Caco-2 (cell line): ENCODE measurements around the gene GRIPAP1. TPM values are rescaled to one million over a fixed set of nuclear protein-coding genes. Genes with fewer than 3 reads are reported as not detected.

Experiments used
- BruUV-seq: library from RNA; stranded (reverse); fragments of 400-500 nt; replicated peaks from 2 replicates; lab custom pipeline; 2021; lab: Mats Ljungman, UMichigan
- CTCF ChIA-PET: fragments of 300-600 bp; sonication (Branson Sonifier 250); formaldehyde crosslinking; loops from one replicate; lab custom pipeline; 2022; ENCODE audit warnings: antibody characterized with exemption; lab: Charles Lee
- POLR2A ChIA-PET: fragments of 300-600 bp; sonication (Branson Sonifier 250); formaldehyde crosslinking; loops from one replicate; lab custom pipeline; 2022; ENCODE audit warnings: antibody characterized with exemption; lab: Charles Lee
- DNase-seq, 2 experiments: peaks; one replicate each; pipeline versions ENCODE4 v3.0.0 to v3.0.0-alpha.2; 2020 to 2022
- H3K27me3 ChIP-seq: replicated peaks from 2 replicates; pipeline ENCODE4 v1.6.0; 2011; ENCODE audit warnings: low read length; ENCODE audit not compliant: control insufficient read depth, insufficient read depth
- H3K36me3 ChIP-seq: 2 replicates; pipeline ENCODE4 v1.5.1; 2011; ENCODE audit warnings: low read length; ENCODE audit not compliant: control insufficient read depth, insufficient read depth
- H3K4me1 ChIP-seq: fragments of 250-450 bp; sonication (Bioruptor Pico); 2 replicates; pipeline ENCODE4 v1.5.1; 2020; ENCODE audit warnings: mild to moderate bottlenecking
- H3K4me3 ChIP-seq: 2 replicates; pipeline ENCODE4 v1.5.1; 2011; ENCODE audit warnings: low read depth, mild to moderate bottlenecking, control low read depth, low read length
- H3K9me3 ChIP-seq: fragments of 250-450 bp; sonication (Bioruptor Pico); 2 replicates; pipeline ENCODE4 v1.5.1; 2020; ENCODE audit warnings: mild to moderate bottlenecking, moderate library complexity
- H3K27ac Mint-ChIP-seq: one replicate; pipeline ENCODE4 v1.8.0; 2022; ENCODE audit warnings: mixed read lengths; ENCODE audit not compliant: unreplicated experiment
- H3K27me3 Mint-ChIP-seq: one replicate; pipeline ENCODE4 v1.8.0; 2022; ENCODE audit warnings: mixed read lengths; ENCODE audit not compliant: insufficient read depth, unreplicated experiment
- H3K36me3 Mint-ChIP-seq: one replicate; pipeline ENCODE4 v1.8.0; 2022; ENCODE audit warnings: mild to moderate bottlenecking, mixed read lengths; ENCODE audit not compliant: insufficient read depth, unreplicated experiment
- H3K4me1 Mint-ChIP-seq: one replicate; pipeline ENCODE4 v1.8.0; 2022; ENCODE audit warnings: low read depth, mixed read lengths; ENCODE audit not compliant: unreplicated experiment
- H3K4me3 Mint-ChIP-seq: one replicate; pipeline ENCODE4 v1.8.0; 2022; ENCODE audit warnings: mild to moderate bottlenecking, moderate library complexity, mixed read lengths; ENCODE audit not compliant: unreplicated experiment
- H3K9me3 Mint-ChIP-seq: one replicate; pipeline ENCODE4 v1.8.0; 2022; ENCODE audit warnings: mixed read lengths; ENCODE audit not compliant: unreplicated experiment
- intact Hi-C: fragments of 100-400 bp; cut with micrococcal nuclease; formaldehyde crosslinking; loops from one replicate; pipeline ENCODE4 v1.10.0; 2022; ENCODE audit not compliant: unreplicated experiment
- total RNA-seq: library from RNA; stranded (reverse); gene quantifications from 2 replicates; pipeline ENCODE4 v1.2.3, GENCODE V29; 2022
- TF ChIP-seq, protein P1 (sequence below), 2 experiments: fragments of 200-600 bp in 1 of 2; IDR thresholded peaks; 1 replicate in 1 of 2; 2 replicates in 1 of 2; pipeline versions ENCODE4 v1.5.1 to v1.8.0; 2011 to 2022; ENCODE audit warnings: antibody characterized with exemption in 1 of 2, control low read depth in 1 of 2, inconsistent platforms in 1 of 2, low read depth in 1 of 2, low read length in 1 of 2, mild to moderate bottlenecking in 1 of 2, moderate library complexity in 1 of 2; ENCODE audit not compliant: insufficient read depth in 1 of 2, severe bottlenecking in 1 of 2, unreplicated experiment in 1 of 2

Gene GRIPAP1
- total RNA-seq, 1 experiment from 2014 or later, result 43.6 TPM

DNA sequence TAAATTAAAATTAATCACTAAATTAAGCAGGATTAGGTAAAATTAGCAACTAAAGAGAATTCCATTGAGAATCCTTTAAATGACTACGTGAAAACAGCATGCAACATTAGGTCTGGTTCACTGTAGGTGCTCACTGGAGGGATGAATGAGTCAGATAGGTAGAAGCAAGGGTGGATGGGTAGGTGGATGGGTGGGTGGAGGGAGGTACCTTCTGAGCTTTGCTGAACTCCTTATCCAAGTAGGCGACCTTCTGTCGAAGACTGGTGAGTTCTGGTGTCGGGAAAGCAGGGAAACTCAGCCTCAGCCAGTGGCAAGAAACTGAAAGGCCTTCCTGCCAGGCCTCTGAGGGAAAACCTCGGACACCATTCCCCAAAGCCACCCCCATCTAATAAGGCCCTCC, 3.0 kb downstream of the GRIPAP1 start:
- H3K9me3 ChIP-seq, result no peaks in the 10 kb centered on the region
- no peaks in the 10 kb centered on the region for H3K9me3 Mint-ChIP-seq
- CTCF ChIA-PET, result no interaction called here
- POLR2A ChIA-PET, result interaction anchor here (0.6 kb wide), 1 partner anchor 40 kb away, joined by 5 read pairs; no protein-coding TSS in a partner anchor
- H3K27me3 ChIP-seq, result no peaks in the 10 kb centered on the region
- H3K4me1 ChIP-seq, result no peaks in the 10 kb centered on the region
- no peaks in the 10 kb centered on the region for H3K36me3 ChIP-seq
- peaks cover 10% of the 10 kb centered on the region for H3K4me1 Mint-ChIP-seq
- H3K36me3 Mint-ChIP-seq, result peaks cover 37% of the 10 kb centered on the region
- no peaks in the 10 kb centered on the region for H3K27me3 Mint-ChIP-seq
- DNase-seq, result no peak
- H3K4me3 ChIP-seq, result no peak overlapping the region
- intact Hi-C loops, result no loop called here
- BruUV-seq, result no TSS peak
- H3K27ac Mint-ChIP-seq, result no peak overlapping the region
- TF ChIP-seq, protein P1, sequence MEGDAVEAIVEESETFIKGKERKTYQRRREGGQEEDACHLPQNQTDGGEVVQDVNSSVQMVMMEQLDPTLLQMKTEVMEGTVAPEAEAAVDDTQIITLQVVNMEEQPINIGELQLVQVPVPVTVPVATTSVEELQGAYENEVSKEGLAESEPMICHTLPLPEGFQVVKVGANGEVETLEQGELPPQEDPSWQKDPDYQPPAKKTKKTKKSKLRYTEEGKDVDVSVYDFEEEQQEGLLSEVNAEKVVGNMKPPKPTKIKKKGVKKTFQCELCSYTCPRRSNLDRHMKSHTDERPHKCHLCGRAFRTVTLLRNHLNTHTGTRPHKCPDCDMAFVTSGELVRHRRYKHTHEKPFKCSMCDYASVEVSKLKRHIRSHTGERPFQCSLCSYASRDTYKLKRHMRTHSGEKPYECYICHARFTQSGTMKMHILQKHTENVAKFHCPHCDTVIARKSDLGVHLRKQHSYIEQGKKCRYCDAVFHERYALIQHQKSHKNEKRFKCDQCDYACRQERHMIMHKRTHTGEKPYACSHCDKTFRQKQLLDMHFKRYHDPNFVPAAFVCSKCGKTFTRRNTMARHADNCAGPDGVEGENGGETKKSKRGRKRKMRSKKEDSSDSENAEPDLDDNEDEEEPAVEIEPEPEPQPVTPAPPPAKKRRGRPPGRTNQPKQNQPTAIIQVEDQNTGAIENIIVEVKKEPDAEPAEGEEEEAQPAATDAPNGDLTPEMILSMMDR (IDR thresholded peaks at IDR 0.05; ENCODE audit: insufficient read depth in 1 of 2, low read depth in 1 of 2, low read length in 1 of 2, severe bottlenecking in 1 of 2, unreplicated experiment in 1 of 2), result no peak
- H3K4me3 Mint-ChIP-seq, result no peak overlapping the region

DNA sequence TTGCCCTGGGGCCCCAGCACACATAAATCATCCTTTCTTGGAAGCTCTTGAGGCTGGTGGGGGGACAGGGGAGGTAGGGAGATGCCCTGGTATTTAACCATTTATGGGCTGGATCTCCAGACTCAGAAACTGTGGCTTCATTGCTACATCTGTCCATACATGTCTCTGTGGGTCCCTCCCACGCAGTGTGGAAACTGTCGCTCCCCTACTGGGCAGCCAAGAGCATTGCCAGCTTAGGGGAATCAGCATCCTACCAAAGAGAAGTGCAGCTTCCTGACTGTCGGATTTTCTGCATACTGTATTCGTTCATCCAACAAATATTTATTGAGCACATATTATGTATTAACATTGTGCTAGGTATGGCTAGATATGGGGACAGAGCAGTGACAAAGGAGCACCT, 3.7 kb downstream of the GRIPAP1 start:
- Histone ChIP-seq H3K4me1 (no peaks in the 10 kb centered on the region), H3K27me3 (no peaks in the 10 kb centered on the region), H3K36me3 (no peaks in the 10 kb centered on the region), H3K4me3 (no peak overlapping the region), H3K9me3 (no peaks in the 10 kb centered on the region)
- no peaks in the 10 kb centered on the region for H3K27me3 Mint-ChIP-seq
- H3K4me1 Mint-ChIP-seq, result peaks cover 10% of the 10 kb centered on the region
- ChIA-PET CTCF (no interaction called here), POLR2A (no interaction called here)
- intact Hi-C loops, result no loop called here
- H3K9me3 Mint-ChIP-seq, result no peaks in the 10 kb centered on the region
- no peak overlapping the region for H3K4me3 Mint-ChIP-seq
- H3K36me3 Mint-ChIP-seq, result peaks cover 37% of the 10 kb centered on the region
- no TSS peak for BruUV-seq
- TF ChIP-seq, protein P1 (IDR thresholded peaks at IDR 0.05; ENCODE audit: insufficient read depth in 1 of 2, low read depth in 1 of 2, low read length in 1 of 2, severe bottlenecking in 1 of 2, unreplicated experiment in 1 of 2), result no peak
- no peak overlapping the region for H3K27ac Mint-ChIP-seq
- no peak for DNase-seq

DNA sequence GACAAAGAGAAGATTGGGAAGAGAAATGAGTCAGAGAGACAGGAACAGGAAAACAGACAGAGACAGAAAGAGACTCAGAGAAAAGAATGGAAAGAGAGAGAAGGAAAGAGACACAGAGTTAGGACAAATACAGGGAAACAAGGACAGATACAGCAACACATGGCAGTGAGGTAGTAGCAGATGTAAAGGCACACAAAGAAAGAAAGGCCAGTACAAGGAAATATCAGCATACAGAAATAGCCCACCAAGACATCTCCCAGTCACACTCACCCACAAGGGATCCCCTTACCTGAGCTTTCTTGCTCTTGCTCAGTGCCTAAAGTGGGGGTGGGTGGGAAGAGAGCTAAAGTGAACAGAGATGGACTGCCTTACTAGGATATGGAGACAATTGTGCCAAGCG, 4.2 kb downstream of the GRIPAP1 start:
- Histone ChIP-seq H3K4me1 (no peaks in the 10 kb centered on the region), H3K36me3 (no peaks in the 10 kb centered on the region), H3K9me3 (no peaks in the 10 kb centered on the region), H3K4me3 (no peak overlapping the region), H3K27me3 (no peaks in the 10 kb centered on the region)
- TF ChIP-seq, protein P1 (IDR thresholded peaks at IDR 0.05; ENCODE audit: insufficient read depth in 1 of 2, low read depth in 1 of 2, low read length in 1 of 2, severe bottlenecking in 1 of 2, unreplicated experiment in 1 of 2), result no peak
- Mint-ChIP-seq H3K27ac (no peak overlapping the region), H3K9me3 (no peaks in the 10 kb centered on the region), H3K36me3 (peaks cover 37% of the 10 kb centered on the region), H3K4me1 (peaks cover 10% of the 10 kb centered on the region), H3K27me3 (no peaks in the 10 kb centered on the region), H3K4me3 (no peak overlapping the region)
- intact Hi-C loops, result no loop called here
- DNase-seq, result no peak
- CTCF ChIA-PET, result no interaction called here
- POLR2A ChIA-PET, result no interaction called here
- no TSS peak for BruUV-seq
